Measurements from ENCODE around the gene CEP128.

CEP128 gene

GRCh38 chr14:80658733-80659132 is 282.8 kb downstream of the CEP128 start:
- no peak for DNase-seq
- no peak for TF ChIP-seq CTCF (IDR thresholded peaks at IDR 0.05; ENCODE audit: low read depth, low read length, missing control alignments)
- Histone ChIP-seq H3K27ac (no peak overlapping the region), H3K27me3 (replicated peaks) (no peaks in the 10 kb centered on the region), H3K4me3 (ENCODE audit: low read depth, low read length) (no peak overlapping the region), H3K36me3 (replicated peaks) (no peaks in the 10 kb centered on the region)
- in situ Hi-C loops (cut with HindIII; ENCODE audit: low pct_ligation_motif_present, low sequenced_read_pairs), result no loop called here

- Histone ChIP-seq H3K4me3 (ENCODE audit: low read depth, low read length) (no peak overlapping the region), H3K27ac (no peak overlapping the region), H3K36me3 (replicated peaks) (no peaks in the 10 kb centered on the region), H3K27me3 (replicated peaks) (no peaks in the 10 kb centered on the region)
- in situ Hi-C loops (cut with HindIII; ENCODE audit: low pct_ligation_motif_present, low sequenced_read_pairs), result no loop called here
- TF ChIP-seq CTCF (IDR thresholded peaks at IDR 0.05; ENCODE audit: low read depth, low read length, missing control alignments), result no peak
- no peak for DNase-seq
Measured at GRCh38 chr14:80658155-80658554, 283.4 kb downstream of the CEP128 start.

- in situ Hi-C loops (cut with HindIII; ENCODE audit: low pct_ligation_motif_present, low sequenced_read_pairs), result no loop called here
- Histone ChIP-seq H3K36me3 (replicated peaks) (no peaks in the 10 kb centered on the region), H3K27ac (no peak overlapping the region), H3K27me3 (replicated peaks) (no peaks in the 10 kb centered on the region), H3K4me3 (ENCODE audit: low read depth, low read length) (no peak overlapping the region)
- no peak for DNase-seq
- no peak for TF ChIP-seq CTCF (IDR thresholded peaks at IDR 0.05; ENCODE audit: low read depth, low read length, missing control alignments)
Measured at GRCh38 chr14:80653956-80654355, 287.6 kb downstream of the CEP128 start.

GRCh38 chr14:80645667-80646413 is 295.7 kb downstream of the CEP128 start:
- in situ Hi-C loops (cut with HindIII; ENCODE audit: low pct_ligation_motif_present, low sequenced_read_pairs), result no loop called here
- H3K4me3 ChIP-seq (ENCODE audit: low read depth, low read length), result no peak overlapping the region
- no peaks in the 10 kb centered on the region for H3K27me3 ChIP-seq (replicated peaks)
- TF ChIP-seq CTCF (IDR thresholded peaks at IDR 0.05; ENCODE audit: low read depth, low read length, missing control alignments), result no peak
- no peak for DNase-seq
- H3K36me3 ChIP-seq (replicated peaks), result no peaks in the 10 kb centered on the region
- H3K27ac ChIP-seq, result no peak overlapping the region

GRCh38 chr14:80644826-80645225 is 296.7 kb downstream of the CEP128 start:
- H3K27ac ChIP-seq, result no peak overlapping the region
- in situ Hi-C loops (cut with HindIII; ENCODE audit: low pct_ligation_motif_present, low sequenced_read_pairs), result no loop called here

More at GRCh38 chr14:80644826-80645225, 296.7 kb downstream of the CEP128 start:
- H3K27me3 ChIP-seq (replicated peaks), result no peaks in the 10 kb centered on the region
- no peak for TF ChIP-seq CTCF (IDR thresholded peaks at IDR 0.05; ENCODE audit: low read depth, low read length, missing control alignments)
- no peak overlapping the region for H3K4me3 ChIP-seq (ENCODE audit: low read depth, low read length)
- DNase-seq, result no peak
- no peaks in the 10 kb centered on the region for H3K36me3 ChIP-seq (replicated peaks)

Measured in brain microvascular endothelial cell (primary cell).